ENCODE data around the gene NEU1.
"Not testable (repeated sequence)": the region's sequence is repeated elsewhere in the genome, so short reads cannot be mapped to it uniquely, and the experiment has no call there.

Gene NEU1

DNA sequence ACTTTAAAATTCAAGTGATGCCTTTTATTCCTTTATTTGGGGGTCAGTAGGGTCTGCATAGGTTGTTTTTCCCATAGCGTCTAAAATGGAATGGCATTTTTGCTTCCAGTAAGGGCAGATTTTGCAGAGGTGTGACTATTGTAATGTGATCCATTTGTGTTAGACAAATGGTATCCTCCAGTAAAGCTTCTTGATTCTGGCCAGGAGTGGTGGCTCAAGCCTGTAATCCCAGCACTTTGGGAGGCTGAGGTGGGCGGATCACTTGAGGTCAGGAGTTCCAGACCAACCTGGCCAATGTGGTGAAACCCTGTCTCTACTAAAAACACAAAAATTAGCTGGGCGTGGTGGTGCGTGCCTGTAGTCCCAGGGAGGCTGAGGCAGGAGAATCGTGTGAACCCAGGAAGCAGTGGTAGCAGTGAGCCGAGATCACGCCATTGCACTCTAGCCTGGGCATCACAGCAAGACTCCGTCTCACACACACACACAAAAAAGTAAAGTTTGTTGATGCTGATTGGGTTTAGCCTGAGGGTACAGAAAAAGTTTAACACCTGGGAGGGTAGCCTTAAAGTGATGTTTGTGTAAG lies 44.6 kb downstream of the NEU1 start:
- DNase-seq (ENCODE audit: low spot score) = not testable (repeated sequence)

DNA sequence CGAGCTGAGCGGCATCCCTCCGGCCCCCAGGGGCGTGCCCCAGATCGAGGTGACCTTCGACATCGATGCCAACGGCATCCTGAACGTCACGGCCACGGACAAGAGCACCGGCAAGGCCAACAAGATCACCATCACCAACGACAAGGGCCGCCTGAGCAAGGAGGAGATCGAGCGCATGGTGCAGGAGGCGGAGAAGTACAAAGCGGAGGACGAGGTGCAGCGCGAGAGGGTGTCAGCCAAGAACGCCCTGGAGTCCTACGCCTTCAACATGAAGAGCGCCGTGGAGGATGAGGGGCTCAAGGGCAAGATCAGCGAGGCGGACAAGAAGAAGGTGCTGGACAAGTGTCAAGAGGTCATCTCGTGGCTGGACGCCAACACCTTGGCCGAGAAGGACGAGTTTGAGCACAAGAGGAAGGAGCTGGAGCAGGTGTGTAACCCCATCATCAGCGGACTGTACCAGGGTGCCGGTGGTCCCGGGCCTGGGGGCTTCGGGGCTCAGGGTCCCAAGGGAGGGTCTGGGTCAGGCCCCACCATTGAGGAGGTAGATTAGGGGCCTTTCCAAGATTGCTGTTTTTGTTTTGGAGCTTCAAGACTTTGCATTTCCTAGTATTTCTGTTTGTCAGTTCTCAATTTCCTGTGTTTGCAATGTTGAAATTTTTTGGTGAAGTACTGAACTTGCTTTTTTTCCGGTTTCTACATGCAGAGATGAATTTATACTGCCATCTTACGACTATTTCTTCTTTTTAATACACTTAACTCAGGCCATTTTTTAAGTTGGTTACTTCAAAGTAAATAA lies 45.3 kb downstream of the NEU1 start:
- DNase-seq (ENCODE audit: low spot score) = not testable (repeated sequence)

DNA sequence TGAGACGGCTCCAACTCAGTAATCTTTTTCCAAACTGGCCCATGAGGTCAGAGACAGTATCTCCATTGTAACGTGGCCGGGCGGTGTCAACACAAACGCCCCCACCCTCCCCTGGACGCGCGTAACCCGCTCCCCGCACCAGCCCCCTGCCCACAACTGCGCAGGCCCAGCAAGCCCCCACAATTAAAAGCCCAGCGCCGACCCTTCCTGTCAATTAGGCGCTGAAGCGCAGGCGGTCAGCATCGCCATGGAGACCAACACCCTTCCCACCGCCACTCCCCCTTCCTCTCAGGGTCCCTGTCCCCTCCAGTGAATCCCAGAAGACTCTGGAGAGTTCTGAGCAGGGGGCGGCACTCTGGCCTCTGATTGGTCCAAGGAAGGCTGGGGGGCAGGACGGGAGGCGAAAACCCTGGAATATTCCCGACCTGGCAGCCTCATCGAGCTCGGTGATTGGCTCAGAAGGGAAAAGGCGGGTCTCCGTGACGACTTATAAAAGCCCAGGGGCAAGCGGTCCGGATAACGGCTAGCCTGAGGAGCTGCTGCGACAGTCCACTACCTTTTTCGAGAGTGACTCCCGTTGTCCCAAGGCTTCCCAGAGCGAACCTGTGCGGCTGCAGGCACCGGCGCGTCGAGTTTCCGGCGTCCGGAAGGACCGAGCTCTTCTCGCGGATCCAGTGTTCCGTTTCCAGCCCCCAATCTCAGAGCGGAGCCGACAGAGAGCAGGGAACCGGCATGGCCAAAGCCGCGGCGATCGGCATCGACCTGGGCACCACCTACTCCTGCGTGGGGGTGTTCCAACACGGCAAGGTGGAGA lies 47.4 kb downstream of the NEU1 start, which contains the start of the genes HSPA1A and HSPA1L:
TSS of gene HSPA1A (plus strand) at position 519 of the 814 bp plus-strand sequence. CDS start at position 733, 214 bp downstream.
TSS of gene HSPA1L (minus strand) at position 259 of the 814 bp plus-strand sequence. CDS start 3,311 bp downstream, outside the sequence.
- DNase-seq (ENCODE audit: low spot score) = peak; percentile 98

DNA sequence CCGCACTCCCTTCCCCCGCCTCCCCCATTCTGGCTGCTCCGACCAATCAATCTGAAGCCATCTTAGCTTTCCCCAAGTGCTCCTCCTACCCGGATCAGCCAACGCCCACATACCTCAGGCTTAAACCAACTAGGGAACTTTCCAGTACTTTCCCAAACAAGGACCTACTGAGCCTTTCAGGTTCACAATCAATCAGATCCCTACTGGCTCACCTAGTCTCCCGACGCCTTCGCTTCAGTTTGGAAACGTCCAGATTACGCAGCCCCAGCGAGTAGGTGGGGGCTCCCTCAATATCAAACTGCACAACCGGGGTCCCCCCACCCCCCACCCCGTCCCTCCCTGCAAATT lies 48.0 kb downstream of the NEU1 start:
- DNase-seq (ENCODE audit: low spot score) = peak; percentile 89

DNA sequence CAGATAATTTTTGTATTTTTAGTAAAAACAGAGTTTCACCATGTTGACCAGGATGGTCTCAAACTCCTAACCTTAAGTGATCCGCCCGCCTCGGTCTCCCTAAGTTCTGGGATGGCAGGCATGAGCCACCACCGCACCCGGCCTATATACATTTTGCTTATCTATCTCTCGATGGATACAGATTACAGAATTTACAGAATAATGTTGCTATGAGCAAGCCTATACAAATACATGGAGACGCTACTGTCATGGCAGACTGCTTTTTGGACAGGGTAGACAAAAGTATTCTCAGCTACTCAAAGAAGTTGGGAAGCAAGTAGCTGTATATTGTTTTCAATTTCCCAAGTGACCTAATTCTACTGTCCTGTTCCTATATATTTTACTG lies 49.2 kb downstream of the NEU1 start:
- no peak for DNase-seq (ENCODE audit: low spot score)

DNA sequence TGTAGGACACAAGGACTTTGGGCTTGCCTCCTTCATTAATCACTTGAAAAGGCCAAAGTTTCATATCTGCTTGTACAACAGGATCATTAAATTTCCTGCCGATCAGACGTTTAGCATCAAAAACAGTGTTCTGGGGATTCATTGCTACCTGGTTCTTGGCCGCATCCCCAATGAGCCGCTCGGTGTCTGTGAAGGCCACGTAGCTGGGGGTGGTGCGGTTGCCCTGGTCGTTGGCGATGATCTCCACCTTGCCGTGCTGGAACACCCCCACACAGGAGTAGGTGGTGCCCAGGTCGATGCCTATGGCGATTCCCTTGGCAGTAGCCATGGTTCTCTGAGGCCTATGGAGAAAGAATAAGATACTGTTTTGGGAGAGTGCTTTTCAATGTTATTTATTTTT lies 51.0 kb downstream of the NEU1 start:
- no peak for DNase-seq (ENCODE audit: low spot score)

DNA sequence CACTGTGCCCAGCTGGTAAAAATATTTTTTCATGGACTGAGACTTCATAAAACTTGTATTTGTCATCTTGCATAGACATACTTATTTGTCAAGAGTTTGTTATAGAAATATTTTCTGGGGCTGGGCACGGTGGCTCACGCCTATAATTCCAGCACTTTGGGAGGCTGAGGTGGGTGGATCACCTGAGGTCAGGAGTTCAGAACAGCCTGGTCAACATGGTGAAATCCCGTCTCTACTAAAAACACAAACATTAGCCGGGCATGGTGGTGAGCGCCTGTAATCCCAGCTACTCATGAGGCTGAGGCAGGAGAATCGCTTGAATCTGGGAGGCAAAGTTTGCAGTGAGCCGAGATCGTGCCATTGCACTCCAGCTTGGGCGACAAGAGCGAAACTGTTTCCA lies 54.0 kb downstream of the NEU1 start:
- DNase-seq (ENCODE audit: low spot score) = not testable (repeated sequence)
